ENCODE results near the gene CRYBG1. TPM values are rescaled to one million over a fixed set of nuclear protein-coding genes. Genes with fewer than 3 reads are reported as not detected.

CRYBG1 gene
- total RNA-seq, 1 experiment from 2014 or later = 10.7 TPM

DNA sequence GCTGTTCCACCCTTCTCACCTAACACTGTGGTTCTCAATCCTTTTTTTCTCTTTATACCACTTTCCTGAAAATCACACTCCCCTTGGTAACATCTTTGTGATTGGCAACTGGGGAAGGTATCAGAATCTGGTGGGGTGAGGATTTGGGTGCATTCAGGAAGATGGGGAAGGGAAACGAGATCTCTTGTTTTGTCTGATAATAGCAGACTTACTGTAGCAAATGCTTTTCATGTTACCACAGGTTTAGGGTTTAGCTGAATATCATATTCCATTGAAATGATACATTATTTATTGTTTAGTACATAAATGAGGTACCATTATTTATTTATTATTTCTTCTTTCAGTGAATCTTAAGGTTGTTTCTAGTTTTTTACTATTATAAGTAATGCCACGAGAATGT lies 168.0 kb downstream of the CRYBG1 start:
- peak overlapping the region in 1 of 2 experiments; percentile 17; a peak in 2 of 4 replicates for H3K4me3 ChIP-seq (replicated peaks in 1 of 2; ENCODE audit: low read depth in 1 of 2, low read length in 2 of 2)
- no peaks in the 10 kb centered on the region; the same call in 1 of the 2 replicates for H3K9me2 ChIP-seq (ENCODE audit: insufficient read depth)
- peak overlapping the region; percentile 61; the same call in 1 of the 2 replicates for H3K27ac ChIP-seq (ENCODE audit: low read depth, low read length)
- no peaks in the 10 kb centered on the region for H3K79me2 ChIP-seq (ENCODE audit: insufficient read depth, low read length)
- ATAC-seq (peak; percentile 13; the same call in 1 of the 2 replicates), DNase-seq (ENCODE audit: low read depth, low spot score) (no peak)
- ChIA-PET POLR2A (no interaction called here), RAD21 (ENCODE audit: low non-redundant PET in 1 of 2, low total read pairs in 2 of 2, uncharacterized antibody in 2 of 2, unreplicated experiment in 2 of 2) (no interaction called here), CTCF (no interaction called here)
- no peaks in the 10 kb centered on the region for H3K9me3 ChIP-seq (ENCODE audit: control insufficient read depth in 1 of 2, insufficient read depth in 1 of 2, low read depth in 1 of 2, low read length in 2 of 2)
- intact Hi-C loops (cut with micrococcal nuclease) = no loop called here
- H2AFZ ChIP-seq (ENCODE audit: low read depth, low read length, poor library complexity, severe bottlenecking) = peak overlapping the region; percentile 88
- H3K27me3 ChIP-seq (ENCODE audit: insufficient read depth, low read length) = no peaks in the 10 kb centered on the region
- peak overlapping the region; percentile 67 for H3K4me2 ChIP-seq (ENCODE audit: low read length)
- peaks cover 9 to 39% of the 10 kb centered on the region in 2 experiments for H3K4me1 ChIP-seq (ENCODE audit: control insufficient read depth in 1 of 2, insufficient read depth in 2 of 2, low read length in 2 of 2)
- no peaks in the 10 kb centered on the region for H3K36me3 ChIP-seq (ENCODE audit: control insufficient read depth in 1 of 2, insufficient read depth in 2 of 2, low read length in 2 of 2)
- no peaks in the 10 kb centered on the region for H4K20me1 ChIP-seq (ENCODE audit: insufficient read depth)
- no TSS peak for BruUV-seq (replicated peaks)
- TF ChIP-seq POLR2AphosphoS5 (IDR thresholded peaks at IDR 0.05; ENCODE audit: low read depth, low read length) = no peak
- TF ChIP-seq EZH2phosphoT487 (IDR thresholded peaks at IDR 0.05; ENCODE audit: borderline replicate concordance) = no peak
- TF ChIP-seq, protein P1, sequence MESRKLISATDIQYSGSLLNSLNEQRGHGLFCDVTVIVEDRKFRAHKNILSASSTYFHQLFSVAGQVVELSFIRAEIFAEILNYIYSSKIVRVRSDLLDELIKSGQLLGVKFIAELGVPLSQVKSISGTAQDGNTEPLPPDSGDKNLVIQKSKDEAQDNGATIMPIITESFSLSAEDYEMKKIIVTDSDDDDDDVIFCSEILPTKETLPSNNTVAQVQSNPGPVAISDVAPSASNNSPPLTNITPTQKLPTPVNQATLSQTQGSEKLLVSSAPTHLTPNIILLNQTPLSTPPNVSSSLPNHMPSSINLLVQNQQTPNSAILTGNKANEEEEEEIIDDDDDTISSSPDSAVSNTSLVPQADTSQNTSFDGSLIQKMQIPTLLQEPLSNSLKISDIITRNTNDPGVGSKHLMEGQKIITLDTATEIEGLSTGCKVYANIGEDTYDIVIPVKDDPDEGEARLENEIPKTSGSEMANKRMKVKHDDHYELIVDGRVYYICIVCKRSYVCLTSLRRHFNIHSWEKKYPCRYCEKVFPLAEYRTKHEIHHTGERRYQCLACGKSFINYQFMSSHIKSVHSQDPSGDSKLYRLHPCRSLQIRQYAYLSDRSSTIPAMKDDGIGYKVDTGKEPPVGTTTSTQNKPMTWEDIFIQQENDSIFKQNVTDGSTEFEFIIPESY (IDR thresholded peaks at IDR 0.05; ENCODE audit: extremely low read depth, insufficient replicate concordance, low read length) = no peak
- no peak for TF ChIP-seq POLR2A (IDR thresholded peaks at IDR 0.05; ENCODE audit: borderline replicate concordance, extremely low read depth, insufficient read depth, insufficient read length)
- TF ChIP-seq ZFX (IDR thresholded peaks at IDR 0.05) = no peak
- TF ChIP-seq, protein P2, sequence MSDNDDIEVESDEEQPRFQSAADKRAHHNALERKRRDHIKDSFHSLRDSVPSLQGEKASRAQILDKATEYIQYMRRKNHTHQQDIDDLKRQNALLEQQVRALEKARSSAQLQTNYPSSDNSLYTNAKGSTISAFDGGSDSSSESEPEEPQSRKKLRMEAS (IDR thresholded peaks at IDR 0.05) = no peak
- TF ChIP-seq ELF1 (IDR thresholded peaks at IDR 0.05; ENCODE audit: borderline replicate concordance, low read depth) = no peak
- H3K9ac ChIP-seq (ENCODE audit: low read length) = no peak overlapping the region

DNA sequence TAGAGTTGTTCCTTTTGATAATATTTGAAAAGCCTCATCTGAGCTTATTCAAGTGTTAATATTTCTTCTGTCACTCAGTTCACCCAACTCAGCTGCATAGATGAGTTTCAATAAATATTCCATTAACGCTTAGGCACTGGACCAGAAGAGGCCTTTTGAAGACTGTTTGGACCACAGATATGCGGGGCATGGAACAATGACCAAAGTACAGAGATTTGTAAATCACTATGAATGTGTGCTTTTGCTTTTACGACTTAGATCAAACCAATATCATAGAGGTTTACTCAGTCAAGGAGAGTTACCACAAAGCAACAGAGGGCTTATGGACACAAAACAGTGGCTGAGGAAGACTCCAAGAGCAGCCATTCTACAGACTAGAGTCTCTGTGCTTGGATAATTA lies 168.9 kb downstream of the CRYBG1 start:
- H3K36me3 ChIP-seq (ENCODE audit: control insufficient read depth in 1 of 2, insufficient read depth in 2 of 2, low read length in 2 of 2) = no peaks in the 10 kb centered on the region
- ChIA-PET POLR2A (no interaction called here), CTCF (no interaction called here), RAD21 (ENCODE audit: low non-redundant PET in 1 of 2, low total read pairs in 2 of 2, uncharacterized antibody in 2 of 2, unreplicated experiment in 2 of 2) (no interaction called here)
- H3K4me3 ChIP-seq (replicated peaks in 1 of 2; ENCODE audit: low read depth in 1 of 2, low read length in 2 of 2) = no peak overlapping the region
- no peak overlapping the region for H3K9ac ChIP-seq (ENCODE audit: low read length)
- H3K4me2 ChIP-seq (ENCODE audit: low read length) = peak overlapping the region; percentile 0; the same call in 1 of the 2 replicates
- peaks cover 9 to 39% of the 10 kb centered on the region in 2 experiments for H3K4me1 ChIP-seq (ENCODE audit: control insufficient read depth in 1 of 2, insufficient read depth in 2 of 2, low read length in 2 of 2)
- ATAC-seq (0 out of 2 replicates have a peak, but pooled peaks have one; percentile 36), DNase-seq (ENCODE audit: low read depth, low spot score) (no peak)
- H2AFZ ChIP-seq (ENCODE audit: low read depth, low read length, poor library complexity, severe bottlenecking) = no peak overlapping the region
- H3K79me2 ChIP-seq (ENCODE audit: insufficient read depth, low read length) = no peaks in the 10 kb centered on the region
- no peaks in the 10 kb centered on the region for H4K20me1 ChIP-seq (ENCODE audit: insufficient read depth)
- intact Hi-C loops (cut with micrococcal nuclease) = no loop called here
- no peaks in the 10 kb centered on the region; the same call in 1 of the 2 replicates for H3K9me2 ChIP-seq (ENCODE audit: insufficient read depth)
- H3K27ac ChIP-seq (ENCODE audit: low read depth, low read length) = no peak overlapping the region; the same call in 1 of the 2 replicates
- H3K9me3 ChIP-seq (ENCODE audit: control insufficient read depth in 1 of 2, insufficient read depth in 1 of 2, low read depth in 1 of 2, low read length in 2 of 2) = no peaks in the 10 kb centered on the region
- no peaks in the 10 kb centered on the region for H3K27me3 ChIP-seq (ENCODE audit: insufficient read depth, low read length)
- no TSS peak for BruUV-seq (replicated peaks)
- TF ChIP-seq, protein P2 (IDR thresholded peaks at IDR 0.05) = no peak
- no peak for TF ChIP-seq TCF7L2 (IDR thresholded peaks at IDR 0.05; ENCODE audit: borderline replicate concordance, extremely low read depth, insufficient read depth, insufficient read length)
- no peak for TF ChIP-seq EGR1 (IDR thresholded peaks at IDR 0.05; ENCODE audit: low read depth)
- TF ChIP-seq ZFX (IDR thresholded peaks at IDR 0.05) = no peak
- TF ChIP-seq ZNF274 (IDR thresholded peaks at IDR 0.05; ENCODE audit: low read depth, low read length) = no peak
- TF ChIP-seq, protein P3, sequence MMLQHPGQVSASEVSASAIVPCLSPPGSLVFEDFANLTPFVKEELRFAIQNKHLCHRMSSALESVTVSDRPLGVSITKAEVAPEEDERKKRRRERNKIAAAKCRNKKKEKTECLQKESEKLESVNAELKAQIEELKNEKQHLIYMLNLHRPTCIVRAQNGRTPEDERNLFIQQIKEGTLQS (IDR thresholded peaks at IDR 0.05) = no peak
- TF ChIP-seq RAD21 (IDR thresholded peaks at IDR 0.05; ENCODE audit: low read depth) = no peak
- no peak for TF ChIP-seq EZH2phosphoT487 (IDR thresholded peaks at IDR 0.05; ENCODE audit: borderline replicate concordance)
- TF ChIP-seq SRF (IDR thresholded peaks at IDR 0.05; ENCODE audit: low read depth) = no peak
- no peak for TF ChIP-seq JUND (IDR thresholded peaks at IDR 0.05)
- TF ChIP-seq SP1 (IDR thresholded peaks at IDR 0.05; ENCODE audit: low read depth) = no peak
- no peak for TF ChIP-seq POLR2AphosphoS5 (IDR thresholded peaks at IDR 0.05; ENCODE audit: low read depth, low read length)

All from HCT116 (cell line).